ENCODE measurements around the gene RHOD. TPM values are rescaled to one million over a fixed set of nuclear protein-coding genes. Genes with fewer than 3 reads are reported as not detected.

The RHOD gene
- total RNA-seq, 1 experiment from 2014 or later: 99.9 TPM

DNA sequence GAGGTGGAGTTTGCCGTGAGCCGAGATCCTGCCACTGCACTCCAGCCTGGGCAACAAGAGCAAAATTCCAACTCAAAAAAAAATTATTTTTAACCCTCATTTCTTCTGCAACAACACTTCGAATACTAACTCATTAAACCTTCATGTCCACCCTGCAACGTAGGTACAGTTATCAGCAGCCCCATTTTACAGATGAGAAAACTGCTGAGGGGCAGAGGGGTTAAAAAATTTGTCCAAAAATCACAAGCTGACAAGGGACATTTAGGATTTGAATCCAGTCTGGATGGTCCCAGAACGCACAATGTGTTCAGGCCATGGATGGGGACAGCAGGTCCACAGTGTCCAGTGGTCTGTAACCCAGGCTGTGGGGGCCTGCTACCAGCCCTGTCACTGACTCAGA lies 29.0 kb downstream of the RHOD start:
- Histone ChIP-seq H3K79me2 (ENCODE audit: low read length) (no peaks in the 10 kb centered on the region), H3F3A (ENCODE audit: low read length, unreplicated experiment) (no peaks in the 10 kb centered on the region), H3K9me3 (ENCODE audit: low read length) (no peaks in the 10 kb centered on the region), H3K36me3 (ENCODE audit: low read depth, low read length) (no peaks in the 10 kb centered on the region), H3K27me3 (ENCODE audit: low read length) (no peaks in the 10 kb centered on the region), H3K27ac (ENCODE audit: low read length) (no peak overlapping the region), H3K4me3 (ENCODE audit: low read length) (no peak overlapping the region), H3K4me1 (ENCODE audit: insufficient read depth, low read length) (peaks cover 6% of the 10 kb centered on the region; the same call in 1 of the 2 replicates), H2AFZ (ENCODE audit: low read length) (no peak overlapping the region), H3K9ac (ENCODE audit: low read length) (no peak overlapping the region), H3K4me2 (ENCODE audit: low read length) (no peak overlapping the region), H3K9me2 (replicated peaks; ENCODE audit: low read length) (no peaks in the 10 kb centered on the region), H4K20me1 (ENCODE audit: low read length) (no peaks in the 10 kb centered on the region)
- BruUV-seq (replicated peaks): no TSS peak
- POLR2A ChIA-PET (ENCODE audit: unreplicated experiment): no interaction called here
- TF ChIP-seq EZH2phosphoT487 (IDR thresholded peaks at IDR 0.05; ENCODE audit: borderline replicate concordance, low read length) (no peak), EZH2 (IDR thresholded peaks at IDR 0.05; ENCODE audit: low read length, unreplicated experiment) (no peak)
- TF ChIP-seq, protein P1, sequence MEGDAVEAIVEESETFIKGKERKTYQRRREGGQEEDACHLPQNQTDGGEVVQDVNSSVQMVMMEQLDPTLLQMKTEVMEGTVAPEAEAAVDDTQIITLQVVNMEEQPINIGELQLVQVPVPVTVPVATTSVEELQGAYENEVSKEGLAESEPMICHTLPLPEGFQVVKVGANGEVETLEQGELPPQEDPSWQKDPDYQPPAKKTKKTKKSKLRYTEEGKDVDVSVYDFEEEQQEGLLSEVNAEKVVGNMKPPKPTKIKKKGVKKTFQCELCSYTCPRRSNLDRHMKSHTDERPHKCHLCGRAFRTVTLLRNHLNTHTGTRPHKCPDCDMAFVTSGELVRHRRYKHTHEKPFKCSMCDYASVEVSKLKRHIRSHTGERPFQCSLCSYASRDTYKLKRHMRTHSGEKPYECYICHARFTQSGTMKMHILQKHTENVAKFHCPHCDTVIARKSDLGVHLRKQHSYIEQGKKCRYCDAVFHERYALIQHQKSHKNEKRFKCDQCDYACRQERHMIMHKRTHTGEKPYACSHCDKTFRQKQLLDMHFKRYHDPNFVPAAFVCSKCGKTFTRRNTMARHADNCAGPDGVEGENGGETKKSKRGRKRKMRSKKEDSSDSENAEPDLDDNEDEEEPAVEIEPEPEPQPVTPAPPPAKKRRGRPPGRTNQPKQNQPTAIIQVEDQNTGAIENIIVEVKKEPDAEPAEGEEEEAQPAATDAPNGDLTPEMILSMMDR (conservative IDR thresholded peaks at IDR 0.05; ENCODE audit: low read depth, low read length): no peak
- intact Hi-C loops (cut with micrococcal nuclease): no loop called here
- no peak for ATAC-seq
- CTCF ChIA-PET: interaction anchor here (0.7 kb wide), 1 partner anchor 154 kb away, joined by 4 read pairs; no protein-coding TSS in a partner anchor
- DNase-seq: no peak

DNA sequence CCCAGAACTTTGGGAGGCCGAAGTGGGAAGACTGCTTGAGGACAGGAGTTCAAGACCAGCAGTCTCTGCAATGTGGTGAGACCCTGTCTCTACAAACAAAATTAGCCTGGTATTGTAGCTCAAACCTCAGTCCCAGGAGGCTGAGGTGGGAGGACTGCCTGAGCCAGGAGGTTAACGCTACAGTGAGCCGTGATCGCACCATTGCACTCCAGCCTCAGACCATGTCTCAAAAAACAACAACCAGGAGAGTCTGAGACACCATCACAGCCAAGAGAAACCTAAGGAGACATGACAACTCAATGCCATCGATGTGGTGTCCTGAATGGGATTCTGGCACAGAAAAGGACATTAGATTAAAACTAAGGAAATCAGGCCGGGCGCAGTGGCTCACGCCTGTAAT lies 34.1 kb downstream of the RHOD start:
- no peaks in the 10 kb centered on the region for H3K36me3 ChIP-seq (ENCODE audit: low read depth, low read length)
- no peaks in the 10 kb centered on the region for H4K20me1 ChIP-seq (ENCODE audit: low read length)
- TF ChIP-seq, protein P1 (conservative IDR thresholded peaks at IDR 0.05; ENCODE audit: low read depth, low read length): no peak
- TF ChIP-seq EZH2 (IDR thresholded peaks at IDR 0.05; ENCODE audit: low read length, unreplicated experiment): no peak
- TF ChIP-seq EZH2phosphoT487 (IDR thresholded peaks at IDR 0.05; ENCODE audit: borderline replicate concordance, low read length): no peak
- no peak for ATAC-seq
- no peaks in the 10 kb centered on the region for H3K9me3 ChIP-seq (ENCODE audit: low read length)
- H3K27ac ChIP-seq (ENCODE audit: low read length): no peak overlapping the region
- no peak overlapping the region for H2AFZ ChIP-seq (ENCODE audit: low read length)
- CTCF ChIA-PET: interaction anchor here (0.5 to 0.8 kb wide), 2 partner anchors 10 to 77 kb away, joined by 4 to 6 read pairs; no protein-coding TSS in a partner anchor
- H3F3A ChIP-seq (ENCODE audit: low read length, unreplicated experiment): no peaks in the 10 kb centered on the region
- intact Hi-C loops (cut with micrococcal nuclease): no loop called here
- POLR2A ChIA-PET (ENCODE audit: unreplicated experiment): no interaction called here
- H3K4me3 ChIP-seq (ENCODE audit: low read length): no peak overlapping the region
- H3K79me2 ChIP-seq (ENCODE audit: low read length): no peaks in the 10 kb centered on the region
- no peaks in the 10 kb centered on the region for H3K4me1 ChIP-seq (ENCODE audit: insufficient read depth, low read length)
- H3K4me2 ChIP-seq (ENCODE audit: low read length): no peak overlapping the region
- H3K9me2 ChIP-seq (replicated peaks; ENCODE audit: low read length): no peaks in the 10 kb centered on the region
- no peak for DNase-seq
- no peaks in the 10 kb centered on the region for H3K27me3 ChIP-seq (ENCODE audit: low read length)
- H3K9ac ChIP-seq (ENCODE audit: low read length): no peak overlapping the region
- no TSS peak for BruUV-seq (replicated peaks)

DNA sequence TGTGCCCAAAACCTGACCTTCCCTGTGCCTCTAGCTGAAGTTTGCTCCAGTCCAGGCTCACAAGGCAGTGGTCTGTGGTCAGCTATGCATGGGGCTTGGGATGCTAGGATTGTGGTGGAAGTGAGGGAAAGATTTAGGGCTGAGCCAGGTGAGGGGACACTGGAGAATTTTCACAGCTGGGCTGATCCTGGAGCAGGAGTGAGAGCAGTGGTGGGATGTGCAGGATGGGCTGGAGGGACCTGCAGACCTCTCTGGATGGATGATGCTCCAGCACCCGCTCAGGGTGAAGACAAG lies 38.5 kb downstream of the RHOD start:
- DNase-seq (no peak), ATAC-seq (no peak)
- no peaks in the 10 kb centered on the region for H3K79me2 ChIP-seq (ENCODE audit: low read length)
- no peak overlapping the region for H3K9ac ChIP-seq (ENCODE audit: low read length)
- H4K20me1 ChIP-seq (ENCODE audit: low read length): no peaks in the 10 kb centered on the region
- no peak overlapping the region for H3K27ac ChIP-seq (ENCODE audit: low read length)
- no peaks in the 10 kb centered on the region for H3K27me3 ChIP-seq (ENCODE audit: low read length)
- intact Hi-C loops (cut with micrococcal nuclease): no loop called here
- H3K4me3 ChIP-seq (ENCODE audit: low read length): no peak overlapping the region
- no peaks in the 10 kb centered on the region for H3K36me3 ChIP-seq (ENCODE audit: low read depth, low read length)
- H3K4me1 ChIP-seq (ENCODE audit: insufficient read depth, low read length): no peaks in the 10 kb centered on the region
- CTCF ChIA-PET: interaction anchor here (0.6 to 1.3 kb wide), 5 partner anchors 24 to 222 kb away, joined by 4 to 11 read pairs (median 5); partner anchors contain the start of gene KDM2A
- H3F3A ChIP-seq (ENCODE audit: low read length, unreplicated experiment): no peaks in the 10 kb centered on the region
- H3K4me2 ChIP-seq (ENCODE audit: low read length): no peak overlapping the region
- H3K9me3 ChIP-seq (ENCODE audit: low read length): no peaks in the 10 kb centered on the region
- BruUV-seq (replicated peaks): no TSS peak
- H2AFZ ChIP-seq (ENCODE audit: low read length): no peak overlapping the region
- no peaks in the 10 kb centered on the region for H3K9me2 ChIP-seq (replicated peaks; ENCODE audit: low read length)
- POLR2A ChIA-PET (ENCODE audit: unreplicated experiment): no interaction called here
- no peak for TF ChIP-seq EZH2 (IDR thresholded peaks at IDR 0.05; ENCODE audit: low read length, unreplicated experiment)
- TF ChIP-seq, protein P1 (conservative IDR thresholded peaks at IDR 0.05; ENCODE audit: low read depth, low read length): no peak; the same call in 1 of the 2 replicates
- TF ChIP-seq EZH2phosphoT487 (IDR thresholded peaks at IDR 0.05; ENCODE audit: borderline replicate concordance, low read length): no peak
